Spinal cord (tissue), 10 donors: ENCODE data around the gene ERCC6. TPM values are rescaled to one million over a fixed set of nuclear protein-coding genes. Genes with fewer than 3 reads are reported as not detected.

Experiments used
- DNase-seq, 6 donors: peaks; one replicate each; pipeline versions ENCODE4 v3.0.0 to v3.0.0-alpha.2; 2013 to 2015; ENCODE audit warnings: low spot score in 6 of 6, low read depth in 4 of 6
- H3K27ac ChIP-seq: one replicate; pipeline ENCODE4 v1.5.1; 2013; ENCODE audit warnings: low read depth, low read length, control low read depth
- H3K27me3 ChIP-seq: one replicate; pipeline ENCODE4 v1.6.1; 2013; ENCODE audit warnings: low read length; ENCODE audit not compliant: control insufficient read depth, insufficient read depth
- H3K36me3 ChIP-seq: one replicate; pipeline ENCODE4 v1.6.1; 2013; ENCODE audit warnings: low read length; ENCODE audit not compliant: control insufficient read depth, insufficient read depth
- H3K4me1 ChIP-seq: one replicate; pipeline ENCODE4 v1.6.1; 2013; ENCODE audit warnings: low read length; ENCODE audit not compliant: control insufficient read depth, insufficient read depth
- H3K4me3 ChIP-seq: one replicate; pipeline ENCODE4 v1.5.1; 2013; ENCODE audit warnings: low read depth, low read length, control low read depth
- H3K9me3 ChIP-seq: one replicate; pipeline ENCODE4 v1.6.1; 2013; ENCODE audit warnings: low read length; ENCODE audit not compliant: control insufficient read depth, insufficient read depth
- WGBS: methylation state at CpG from one replicate; pipeline ENCODE4 v1.1.5; 2013; ENCODE audit warnings: missing lambda C conversion rate; ENCODE audit not compliant: insufficient coverage; 5-methylcytosine and 5-hydroxymethylcytosine counted together
- polyA plus RNA-seq, 2 donors: library from polyadenylated mRNA; unstranded; fragments of 120-200 nt; gene quantifications; one replicate each; pipeline ENCODE4 v1.2.1, GENCODE V29; 2013; ENCODE audit not compliant: insufficient read length in 2 of 2
- total RNA-seq, 2 donors: library from RNA; depleted of rRNA in 1 of 2; stranded (reverse); fragments of 120-200 nt in 1 of 2; fragments of >200 nt in 1 of 2; gene quantifications; one replicate each; pipeline versions ENCODE4 v1.2.3 to v1.2.4, GENCODE V29; 2013 to 2014
- donor health status: healthy.

The ERCC6 gene
- total and polyA plus RNA-seq, 4 donors = 10.9 to 22.6 (median 14.7) TPM

DNA sequence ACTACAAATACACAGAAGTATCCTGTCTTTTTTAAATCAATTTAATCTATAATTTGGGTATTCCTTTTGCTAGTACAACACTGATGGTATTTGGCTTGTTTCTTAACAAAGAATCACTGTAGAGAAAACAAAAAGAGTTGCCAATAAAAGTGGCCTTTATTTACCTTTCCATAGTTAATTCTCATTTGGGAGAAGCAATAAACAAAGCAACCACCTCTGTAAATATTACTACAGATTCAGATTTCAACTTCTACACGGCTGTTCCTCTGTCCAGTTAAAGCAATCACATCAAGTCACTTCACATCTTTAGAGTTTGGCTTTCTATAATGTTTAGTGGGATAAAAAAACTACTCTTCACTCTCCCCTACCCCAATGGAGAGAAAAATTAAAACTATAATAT, 34.4 kb downstream of the ERCC6 start:
- WGBS = no CpG with 5 or more reads among the region's 1 CpG
- no peak overlapping the region for H3K4me3 ChIP-seq
- no peaks in the 10 kb centered on the region for H3K4me1 ChIP-seq
- no peak for DNase-seq
- no peaks in the 10 kb centered on the region for H3K36me3 ChIP-seq
- H3K27ac ChIP-seq = no peak overlapping the region
- no peaks in the 10 kb centered on the region for H3K27me3 ChIP-seq
- H3K9me3 ChIP-seq = no peaks in the 10 kb centered on the region

DNA sequence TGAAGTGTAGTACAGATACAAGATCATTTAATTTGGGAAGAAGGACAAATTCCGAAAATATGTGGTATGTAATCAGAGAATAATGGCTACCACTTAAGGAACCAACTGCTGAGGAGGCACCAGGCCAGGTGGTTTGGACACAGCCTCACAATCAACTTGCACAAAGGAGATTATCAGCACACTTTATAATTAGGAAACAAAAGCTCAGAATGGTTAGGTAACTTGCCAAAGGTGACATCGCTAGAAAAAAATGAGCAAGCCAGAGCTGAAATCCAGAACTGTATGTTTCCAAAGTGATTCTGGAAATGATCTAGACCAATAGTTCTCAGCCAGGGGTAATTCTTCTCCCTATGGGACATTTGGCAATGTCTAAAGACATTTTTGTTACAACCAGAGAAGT, 36.6 kb downstream of the ERCC6 start:
- no peaks in the 10 kb centered on the region for H3K36me3 ChIP-seq
- no peak overlapping the region for H3K27ac ChIP-seq
- no peaks in the 10 kb centered on the region for H3K9me3 ChIP-seq
- no peaks in the 10 kb centered on the region for H3K27me3 ChIP-seq
- H3K4me1 ChIP-seq = no peaks in the 10 kb centered on the region
- H3K4me3 ChIP-seq = no peak overlapping the region
- 100% methylated on average over 1 of the region's 2 CpGs for WGBS
- no peak for DNase-seq

DNA sequence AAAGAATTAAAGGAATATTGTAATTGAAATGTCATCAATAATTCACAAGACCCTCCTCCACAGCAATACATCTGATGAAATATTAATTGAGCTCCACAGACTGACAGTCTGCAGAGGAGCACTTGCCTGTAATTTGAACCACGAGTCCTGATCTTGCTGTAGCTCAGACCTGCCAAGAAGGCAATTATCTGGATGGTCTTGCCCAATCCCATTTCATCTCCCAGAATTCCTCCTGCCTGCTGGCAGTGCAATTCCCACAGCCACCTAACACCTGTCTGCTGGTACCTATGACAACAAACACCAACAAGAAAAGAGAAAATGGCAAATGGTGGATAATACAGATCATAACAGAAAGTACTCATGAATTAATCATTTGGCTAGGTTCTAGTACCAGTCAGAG, 38.5 kb downstream of the ERCC6 start:
- no peak overlapping the region for H3K4me3 ChIP-seq
- H3K27ac ChIP-seq = no peak overlapping the region
- H3K4me1 ChIP-seq = no peaks in the 10 kb centered on the region
- H3K9me3 ChIP-seq = no peaks in the 10 kb centered on the region
- H3K36me3 ChIP-seq = no peaks in the 10 kb centered on the region
- WGBS = 100% methylated on average over 1 of the region's 1 CpG
- no peaks in the 10 kb centered on the region for H3K27me3 ChIP-seq
- peak in 1 of 6 donors; percentile 74 for DNase-seq

DNA sequence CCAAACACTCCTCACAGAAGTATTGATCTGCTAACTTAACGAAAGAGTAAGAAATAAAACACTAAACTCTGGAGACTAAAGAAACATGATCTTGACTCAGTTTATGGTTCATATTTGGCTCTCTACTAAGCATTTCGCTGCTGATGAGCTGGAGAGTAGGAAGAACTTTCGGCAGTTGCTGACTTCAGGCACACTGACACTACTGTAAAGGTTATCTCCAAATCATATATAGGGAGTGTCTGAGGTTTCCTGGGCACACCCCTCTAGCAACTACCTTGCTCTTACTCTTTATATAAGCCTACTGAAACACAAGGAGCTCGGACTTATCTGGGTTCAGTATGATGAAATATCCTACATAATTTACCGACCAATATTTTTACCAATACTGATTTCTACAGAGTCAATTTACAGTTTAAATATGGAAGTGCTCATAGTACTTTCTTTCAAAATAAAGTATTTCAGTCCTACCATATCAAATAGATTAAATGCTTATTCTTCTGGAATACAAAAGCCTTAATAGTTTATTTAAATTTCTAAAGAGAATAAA, 39.5 kb downstream of the ERCC6 start:
- Histone ChIP-seq H3K27ac (no peak overlapping the region), H3K36me3 (no peaks in the 10 kb centered on the region), H3K27me3 (no peaks in the 10 kb centered on the region), H3K4me1 (no peaks in the 10 kb centered on the region), H3K4me3 (no peak overlapping the region), H3K9me3 (no peaks in the 10 kb centered on the region)
- WGBS = no CpG with 5 or more reads among the region's 5 CpGs
- no peak for DNase-seq

DNA sequence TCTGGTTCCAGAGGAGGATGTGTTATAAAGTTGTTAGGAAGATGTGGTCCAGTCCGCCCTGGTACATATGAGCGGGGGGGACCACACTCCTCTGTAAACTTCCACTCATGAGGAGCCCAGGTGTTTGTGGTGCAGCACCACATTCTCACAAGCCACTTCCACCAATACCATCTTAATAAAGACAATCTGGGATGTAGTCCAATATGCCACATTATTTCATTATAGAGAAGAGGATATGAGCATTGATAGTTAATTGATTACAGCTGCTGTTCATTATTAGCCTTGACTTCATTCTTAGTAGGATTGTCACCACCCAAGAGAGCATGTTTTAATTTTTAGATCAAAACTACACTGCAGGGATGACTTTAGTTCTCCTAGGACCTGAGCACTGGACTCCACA, 40.5 kb downstream of the ERCC6 start:
- no peak overlapping the region for H3K27ac ChIP-seq
- no peaks in the 10 kb centered on the region for H3K4me1 ChIP-seq
- H3K9me3 ChIP-seq = no peaks in the 10 kb centered on the region
- no peak overlapping the region for H3K4me3 ChIP-seq
- H3K36me3 ChIP-seq = no peaks in the 10 kb centered on the region
- no CpG with 5 or more reads among the region's 2 CpGs for WGBS
- no peaks in the 10 kb centered on the region for H3K27me3 ChIP-seq
- DNase-seq = no peak

DNA sequence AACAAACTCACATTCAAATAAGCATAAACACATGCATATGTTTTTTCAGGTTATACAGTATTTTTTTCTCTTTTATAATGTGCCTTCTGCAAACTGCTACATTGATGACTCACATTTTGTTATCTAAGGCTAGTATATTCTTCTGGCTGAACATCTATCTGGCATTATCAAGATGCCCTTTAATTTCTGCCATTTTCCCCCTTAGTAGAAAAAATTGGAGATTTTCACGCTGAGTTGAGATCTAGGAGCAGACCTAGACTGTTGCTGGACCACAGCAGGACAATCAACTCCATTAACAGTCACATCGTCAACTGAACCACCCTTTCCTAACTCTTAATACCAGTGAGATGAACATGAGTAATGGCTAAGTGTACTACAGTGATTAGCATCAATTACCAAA, 41.6 kb downstream of the ERCC6 start:
- Histone ChIP-seq H3K27ac (no peak overlapping the region), H3K36me3 (no peaks in the 10 kb centered on the region), H3K27me3 (no peaks in the 10 kb centered on the region), H3K4me3 (no peak overlapping the region), H3K4me1 (no peaks in the 10 kb centered on the region), H3K9me3 (no peaks in the 10 kb centered on the region)
- no peak for DNase-seq
- no CpG with 5 or more reads among the region's 2 CpGs for WGBS

DNA sequence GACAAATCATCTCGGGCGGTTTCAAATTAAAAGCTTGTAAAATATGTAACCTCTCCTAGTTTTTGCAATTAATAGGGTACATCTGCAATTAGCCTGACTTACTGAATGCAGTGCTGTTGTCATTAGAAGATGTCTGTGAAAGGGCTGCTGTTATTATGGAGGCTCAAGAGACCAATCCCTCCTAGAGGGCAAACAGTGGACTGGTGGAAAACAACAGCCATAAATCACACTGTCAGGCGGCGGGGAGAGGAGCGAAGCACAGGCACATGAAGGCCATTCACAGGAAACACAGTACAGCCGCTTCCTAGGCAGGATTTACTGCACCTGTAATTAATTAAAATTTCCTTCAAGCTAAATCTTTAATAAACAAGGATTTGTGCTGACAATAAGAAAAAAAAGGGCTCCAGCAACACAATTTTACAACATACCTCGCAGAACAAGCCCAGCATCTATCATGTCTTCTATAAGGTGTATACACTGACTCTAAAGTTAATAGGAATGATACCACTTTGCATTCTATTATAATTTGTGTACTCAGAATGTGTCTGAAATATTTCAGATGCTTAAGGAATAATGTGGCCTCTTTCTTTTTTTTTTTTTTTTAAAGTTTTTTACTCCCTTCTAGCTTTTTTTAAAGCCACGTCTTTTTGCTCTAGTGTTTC, 50.7 kb downstream of the ERCC6 start:
- H3K9me3 ChIP-seq = no peaks in the 10 kb centered on the region
- peak in 3 of 6 donors; percentile 15 to 82 (median 51) for DNase-seq

DNA sequence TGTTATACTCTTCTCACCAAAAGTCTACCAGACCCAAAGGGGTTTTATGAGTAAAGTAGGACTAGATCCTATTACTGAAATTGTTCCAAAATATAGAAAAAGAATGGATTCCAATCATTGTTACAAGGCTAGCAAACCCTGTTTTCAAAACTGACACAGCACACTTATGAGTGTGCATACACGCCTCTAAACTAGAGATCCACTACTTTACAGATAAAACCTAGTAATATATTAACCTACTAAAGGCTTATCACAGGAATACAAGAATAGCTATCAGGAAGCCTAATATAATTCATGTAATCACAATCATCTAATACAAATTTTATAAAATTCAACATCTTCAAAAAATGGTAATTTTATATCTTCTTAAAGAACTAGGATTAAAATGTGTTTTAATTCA, 52.2 kb downstream of the ERCC6 start:
- DNase-seq = no peak

More for the DNA sequence above, 50.7 kb downstream of the ERCC6 start:
- 33% methylated on average over 3 of the region's 8 CpGs for WGBS
- Histone ChIP-seq H3K27ac (no peak overlapping the region), H3K36me3 (no peaks in the 10 kb centered on the region), H3K4me1 (peaks cover 3% of the 10 kb centered on the region), H3K4me3 (no peak overlapping the region), H3K27me3 (no peaks in the 10 kb centered on the region)

DNA sequence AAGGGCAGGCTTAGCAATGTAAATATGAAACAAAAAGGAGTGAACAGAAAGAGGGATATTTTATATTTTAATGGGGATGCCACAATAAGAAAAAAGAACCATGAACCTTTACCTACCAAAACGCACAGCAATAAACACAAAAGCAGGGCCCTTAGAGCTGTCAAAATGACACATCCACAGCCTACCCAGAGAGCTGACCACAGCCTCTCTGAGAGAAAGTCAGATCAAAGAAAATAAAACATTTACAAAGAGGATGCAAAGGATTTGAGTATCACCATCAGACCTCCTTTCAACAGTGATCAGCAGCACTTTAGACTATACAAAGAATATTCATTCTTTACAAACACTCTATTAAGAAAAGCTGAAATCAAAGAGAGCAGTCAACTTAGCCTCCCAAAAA, 52.9 kb downstream of the ERCC6 start:
- H3K36me3 ChIP-seq = peaks cover 3% of the 10 kb centered on the region
- no peak overlapping the region for H3K4me3 ChIP-seq
- no peaks in the 10 kb centered on the region for H3K27me3 ChIP-seq
- peaks cover 3% of the 10 kb centered on the region for H3K4me1 ChIP-seq
- no peak for DNase-seq
- H3K27ac ChIP-seq = no peak overlapping the region
- H3K9me3 ChIP-seq = no peaks in the 10 kb centered on the region
- WGBS = no CpG with 5 or more reads among the region's 1 CpG

More for the DNA sequence above, 52.2 kb downstream of the ERCC6 start:
- peaks cover 3% of the 10 kb centered on the region for H3K4me1 ChIP-seq
- no peak overlapping the region for H3K4me3 ChIP-seq
- no peak overlapping the region for H3K27ac ChIP-seq
- H3K36me3 ChIP-seq = no peaks in the 10 kb centered on the region
- H3K27me3 ChIP-seq = no peaks in the 10 kb centered on the region
- WGBS = no CpG with 5 or more reads among the region's 1 CpG
- H3K9me3 ChIP-seq = no peaks in the 10 kb centered on the region

DNA sequence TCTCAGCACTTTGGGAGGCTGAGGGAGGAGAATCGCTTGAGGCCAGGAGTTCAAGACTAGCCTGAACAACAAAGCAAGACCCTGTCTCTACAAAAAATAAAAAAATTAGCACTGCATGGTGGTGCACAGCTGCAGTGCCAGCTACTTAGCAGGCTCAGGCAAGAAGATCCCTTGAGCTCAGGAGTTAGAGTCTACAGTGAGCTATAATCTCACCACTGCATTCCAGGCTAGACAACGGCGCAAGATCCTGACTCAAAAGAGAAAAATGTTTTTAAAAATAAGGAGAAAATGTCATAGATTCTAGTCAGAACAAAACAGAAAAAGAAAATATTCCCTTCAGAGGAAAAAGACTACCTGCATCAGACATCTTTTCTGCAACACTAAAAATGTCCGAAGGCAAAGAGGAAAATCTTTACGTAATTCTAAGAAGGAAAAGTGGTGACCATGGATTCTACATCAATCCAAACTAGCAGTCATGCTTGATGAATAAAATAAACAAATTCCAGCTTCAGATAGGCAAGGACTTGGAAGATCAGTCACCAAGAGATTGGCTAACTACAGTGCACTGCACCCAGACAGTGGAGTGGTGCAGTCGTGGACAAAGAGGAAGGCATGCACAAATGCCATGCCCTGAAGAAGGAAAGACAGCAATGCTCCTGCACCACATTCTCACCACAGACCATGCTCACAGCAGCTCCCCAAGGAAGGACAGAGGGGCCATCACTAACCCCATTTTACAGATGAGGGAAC, 54.3 kb downstream of the ERCC6 start:
- 60% methylated on average over 1 of the region's 6 CpGs for WGBS

More for the DNA sequence above, 54.3 kb downstream of the ERCC6 start:
- Histone ChIP-seq H3K36me3 (peaks cover 3% of the 10 kb centered on the region), H3K27ac (no peak overlapping the region), H3K4me3 (no peak overlapping the region), H3K9me3 (no peaks in the 10 kb centered on the region), H3K27me3 (no peaks in the 10 kb centered on the region), H3K4me1 (peaks cover 3% of the 10 kb centered on the region)
- DNase-seq = no peak
